ENCODE measurements around the gene DYNC1LI1.

The DYNC1LI1 gene

GRCh38 chr3:32487781-32488473, 82.7 kb downstream of the DYNC1LI1 start:
- DNase-seq = no peak

- no peak for DNase-seq
Measured at GRCh38 chr3:32484436-32484835, 86.2 kb downstream of the DYNC1LI1 start.

GRCh38 chr3:32483772-32484171, 86.9 kb downstream of the DYNC1LI1 start:
- DNase-seq = no peak

- DNase-seq = no peak
Measured at GRCh38 chr3:32482693-32483092, 88.0 kb downstream of the DYNC1LI1 start.

GRCh38 chr3:32481791-32482631, 88.6 kb downstream of the DYNC1LI1 start:
- no peak for DNase-seq

GRCh38 chr3:32480604-32481003, 90.1 kb downstream of the DYNC1LI1 start:
- no peak for DNase-seq
